ENCODE measurements around the gene SYNPR. TPM values are rescaled to one million over a fixed set of nuclear protein-coding genes. Genes with fewer than 3 reads are reported as not detected.

SYNPR gene
- total RNA-seq, 4 donors from 2014 or later: 0.11 to 0.63 (median 0.13) TPM; not detected in 1

DNA sequence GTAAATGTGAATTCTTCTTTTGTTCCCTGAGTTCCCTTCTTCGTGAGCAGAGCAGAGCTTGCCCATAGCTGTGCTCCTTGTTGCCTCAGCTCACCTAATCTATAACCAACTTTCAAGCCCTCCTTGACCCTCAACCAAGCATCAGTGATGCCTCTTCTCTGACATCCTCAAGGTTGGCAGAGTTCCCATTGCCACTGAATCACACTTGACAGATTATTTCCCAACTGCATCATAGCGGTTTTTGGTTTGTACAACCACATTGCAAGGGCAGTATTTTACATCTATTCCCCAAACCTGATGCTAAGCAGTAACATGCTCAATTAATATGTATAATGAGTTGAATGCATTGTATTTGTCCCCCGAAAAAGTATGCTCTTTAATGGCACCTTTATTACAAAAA lies 241.3 kb downstream of the SYNPR start:
- no peaks in the 10 kb centered on the region for H3K27me3 ChIP-seq
- H3K9me3 ChIP-seq: no peaks in the 10 kb centered on the region
- intact Hi-C loops (cut with DNase I): no loop called here
- no peak overlapping the region for H3K4me3 ChIP-seq (replicated peaks in 1 of 3)
- no peak for TF ChIP-seq POLR2A (IDR thresholded peaks at IDR 0.05)
- TF ChIP-seq, protein P1, sequence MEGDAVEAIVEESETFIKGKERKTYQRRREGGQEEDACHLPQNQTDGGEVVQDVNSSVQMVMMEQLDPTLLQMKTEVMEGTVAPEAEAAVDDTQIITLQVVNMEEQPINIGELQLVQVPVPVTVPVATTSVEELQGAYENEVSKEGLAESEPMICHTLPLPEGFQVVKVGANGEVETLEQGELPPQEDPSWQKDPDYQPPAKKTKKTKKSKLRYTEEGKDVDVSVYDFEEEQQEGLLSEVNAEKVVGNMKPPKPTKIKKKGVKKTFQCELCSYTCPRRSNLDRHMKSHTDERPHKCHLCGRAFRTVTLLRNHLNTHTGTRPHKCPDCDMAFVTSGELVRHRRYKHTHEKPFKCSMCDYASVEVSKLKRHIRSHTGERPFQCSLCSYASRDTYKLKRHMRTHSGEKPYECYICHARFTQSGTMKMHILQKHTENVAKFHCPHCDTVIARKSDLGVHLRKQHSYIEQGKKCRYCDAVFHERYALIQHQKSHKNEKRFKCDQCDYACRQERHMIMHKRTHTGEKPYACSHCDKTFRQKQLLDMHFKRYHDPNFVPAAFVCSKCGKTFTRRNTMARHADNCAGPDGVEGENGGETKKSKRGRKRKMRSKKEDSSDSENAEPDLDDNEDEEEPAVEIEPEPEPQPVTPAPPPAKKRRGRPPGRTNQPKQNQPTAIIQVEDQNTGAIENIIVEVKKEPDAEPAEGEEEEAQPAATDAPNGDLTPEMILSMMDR (IDR thresholded peaks at IDR 0.05): no peak
- no peak for DNase-seq
- H3K27ac ChIP-seq: no peak overlapping the region
- 69 to 71% methylated on average over 3 of the region's 3 CpGs for WGBS, 2 donors
- H3K4me1 ChIP-seq: no peaks in the 10 kb centered on the region
- no peaks in the 10 kb centered on the region for H3K36me3 ChIP-seq

DNA sequence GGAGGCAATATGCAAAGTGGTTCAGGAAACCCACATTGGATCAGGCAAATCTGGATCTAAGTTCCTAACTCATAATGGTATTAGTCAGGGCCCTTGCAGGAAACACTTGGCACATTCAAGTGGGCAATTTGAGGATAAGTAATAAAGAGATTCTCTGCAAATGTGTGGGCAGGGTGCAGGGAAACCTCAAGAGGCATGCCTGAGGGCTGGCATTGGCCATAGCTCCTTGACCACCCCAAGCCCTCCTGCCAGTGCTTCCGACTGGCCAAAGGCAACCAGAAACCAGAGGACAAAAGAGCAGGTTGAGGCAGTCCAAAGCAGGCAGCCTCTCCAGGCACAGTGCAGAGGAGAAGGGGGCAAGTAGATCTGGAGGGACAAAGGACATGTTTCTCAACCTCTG lies 243.5 kb downstream of the SYNPR start:
- Histone ChIP-seq H3K27ac (no peak overlapping the region), H3K4me1 (no peaks in the 10 kb centered on the region), H3K4me3 (replicated peaks in 1 of 3) (no peak overlapping the region), H3K36me3 (no peaks in the 10 kb centered on the region), H3K27me3 (no peaks in the 10 kb centered on the region), H3K9me3 (no peaks in the 10 kb centered on the region)
- TF ChIP-seq POLR2A (IDR thresholded peaks at IDR 0.05): no peak
- TF ChIP-seq, protein P1 (IDR thresholded peaks at IDR 0.05): no peak
- no peak for DNase-seq
- 50 to 79% methylated on average over 1 of the region's 1 CpG for WGBS, 2 donors
- intact Hi-C loops (cut with DNase I): no loop called here

DNA sequence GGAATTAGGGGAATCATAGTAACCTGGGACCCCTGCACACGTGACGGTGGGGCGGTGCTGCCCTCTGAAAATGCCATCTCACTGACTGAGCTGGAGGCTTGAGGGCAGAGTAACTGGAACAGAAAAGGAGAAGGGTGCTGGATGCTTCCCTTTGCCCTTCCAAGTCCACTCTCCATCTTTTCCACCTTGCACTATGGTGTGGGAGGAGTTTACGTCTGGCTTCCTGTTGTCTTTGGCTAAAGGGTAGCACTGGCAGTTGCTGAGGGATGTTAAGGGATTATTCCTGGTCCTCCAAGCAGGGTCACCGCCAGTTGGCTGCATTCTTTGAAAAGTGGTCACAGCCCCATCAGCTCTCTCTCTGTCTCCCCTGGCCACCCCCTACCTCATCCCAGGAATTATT lies 245.0 kb downstream of the SYNPR start:
- Histone ChIP-seq H3K36me3 (no peaks in the 10 kb centered on the region), H3K9me3 (no peaks in the 10 kb centered on the region), H3K4me1 (no peaks in the 10 kb centered on the region), H3K27me3 (no peaks in the 10 kb centered on the region), H3K27ac (no peak overlapping the region), H3K4me3 (replicated peaks in 1 of 3) (no peak overlapping the region)
- intact Hi-C loops (cut with DNase I): no loop called here
- WGBS, 2 donors: 67 to 71% methylated on average over 5 of the region's 5 CpGs
- no peak for DNase-seq
- TF ChIP-seq POLR2A (IDR thresholded peaks at IDR 0.05): no peak
- TF ChIP-seq, protein P1 (IDR thresholded peaks at IDR 0.05): no peak

DNA sequence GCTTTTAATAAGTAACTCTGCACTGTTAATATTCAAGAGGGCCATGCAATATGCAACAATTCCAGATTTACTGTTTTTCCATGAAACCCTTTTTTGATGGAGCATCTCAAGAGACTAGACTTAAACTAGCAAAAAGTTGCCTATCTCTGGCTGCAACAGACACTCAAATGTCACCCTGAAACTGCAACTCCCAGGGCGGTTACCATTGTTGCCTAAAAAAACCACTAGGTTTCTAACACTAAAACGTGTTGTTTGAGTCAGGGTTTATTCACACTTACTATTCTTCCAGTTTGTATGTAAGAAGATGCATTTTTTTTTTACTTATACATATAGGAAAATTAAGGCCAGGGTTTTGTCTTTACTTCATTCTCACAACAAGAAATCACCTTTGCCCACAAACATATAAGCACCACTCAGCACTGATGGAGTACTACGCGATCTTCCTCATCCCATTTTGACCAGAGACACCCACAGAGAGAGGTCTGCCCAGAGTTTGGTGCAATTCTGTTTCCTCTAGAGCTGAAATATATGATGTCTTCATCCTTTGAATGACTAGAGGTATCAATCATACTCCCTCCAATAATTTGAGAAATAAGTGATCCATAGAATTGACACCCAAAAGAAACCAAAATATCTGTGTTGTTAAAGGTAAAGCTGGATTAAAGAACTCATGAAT lies 250.4 kb downstream of the SYNPR start:
- DNase-seq: no peak
- no peak overlapping the region for H3K27ac ChIP-seq
- WGBS, 2 donors: 77 to 80% methylated on average over 4 of the region's 4 CpGs
- no peaks in the 10 kb centered on the region for H3K36me3 ChIP-seq
- no peak for TF ChIP-seq POLR2A (IDR thresholded peaks at IDR 0.05)
- H3K4me3 ChIP-seq (replicated peaks in 1 of 3): no peak overlapping the region
- no peaks in the 10 kb centered on the region for H3K27me3 ChIP-seq
- H3K4me1 ChIP-seq: no peaks in the 10 kb centered on the region
- no peaks in the 10 kb centered on the region for H3K9me3 ChIP-seq
- intact Hi-C loops (cut with DNase I): no loop called here

DNA sequence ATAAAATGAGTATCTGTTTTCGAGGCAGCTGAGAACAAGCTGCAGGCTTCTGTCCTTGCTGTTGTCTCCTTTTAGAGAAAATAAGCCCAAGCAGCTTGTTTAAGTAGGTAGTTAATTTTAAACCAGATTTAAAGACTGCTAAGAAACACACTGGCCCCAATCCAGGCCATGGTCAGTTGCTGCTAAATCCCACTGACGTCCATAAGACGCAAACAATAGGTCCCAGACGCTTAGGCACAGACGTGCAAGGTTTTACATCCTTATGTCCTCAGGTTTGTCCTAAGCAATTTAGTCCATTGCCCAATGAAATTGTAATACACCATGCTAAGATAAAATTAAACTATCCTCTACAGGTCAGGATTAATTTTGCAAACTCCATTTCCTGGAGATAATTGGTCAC lies 254.4 kb downstream of the SYNPR start:
- TF ChIP-seq POLR2A (IDR thresholded peaks at IDR 0.05): no peak
- TF ChIP-seq, protein P1 (IDR thresholded peaks at IDR 0.05): no peak
- Histone ChIP-seq H3K36me3 (no peaks in the 10 kb centered on the region), H3K4me1 (no peaks in the 10 kb centered on the region), H3K9me3 (no peaks in the 10 kb centered on the region), H3K27me3 (no peaks in the 10 kb centered on the region), H3K4me3 (replicated peaks in 1 of 3) (no peak overlapping the region), H3K27ac (no peak overlapping the region)
- 50 to 54% methylated on average over 5 of the region's 5 CpGs for WGBS, 2 donors
- no peak for DNase-seq
- intact Hi-C loops (cut with DNase I): no loop called here
